GM18858 (cell line): ENCODE data around the gene NHERF1.

Experiments
- ATAC-seq: cut with Tn5 transposase; IDR thresholded peaks from one replicate; pipeline ENCODE4 v1.9.1; 2021; ENCODE audit not compliant: unreplicated experiment

The NHERF1 gene

GRCh38 chr17:74748529-74749278 is at the start of gene NHERF1:
NHERF1 (plus strand) TSS chr17:74748628; CDS start chr17:74748847, 219 bp downstream.
- peak; percentile 11 for ATAC-seq

GRCh38 chr17:74699236-74699635 is 49.2 kb upstream of the NHERF1 start:
- no peak for ATAC-seq

DNA sequence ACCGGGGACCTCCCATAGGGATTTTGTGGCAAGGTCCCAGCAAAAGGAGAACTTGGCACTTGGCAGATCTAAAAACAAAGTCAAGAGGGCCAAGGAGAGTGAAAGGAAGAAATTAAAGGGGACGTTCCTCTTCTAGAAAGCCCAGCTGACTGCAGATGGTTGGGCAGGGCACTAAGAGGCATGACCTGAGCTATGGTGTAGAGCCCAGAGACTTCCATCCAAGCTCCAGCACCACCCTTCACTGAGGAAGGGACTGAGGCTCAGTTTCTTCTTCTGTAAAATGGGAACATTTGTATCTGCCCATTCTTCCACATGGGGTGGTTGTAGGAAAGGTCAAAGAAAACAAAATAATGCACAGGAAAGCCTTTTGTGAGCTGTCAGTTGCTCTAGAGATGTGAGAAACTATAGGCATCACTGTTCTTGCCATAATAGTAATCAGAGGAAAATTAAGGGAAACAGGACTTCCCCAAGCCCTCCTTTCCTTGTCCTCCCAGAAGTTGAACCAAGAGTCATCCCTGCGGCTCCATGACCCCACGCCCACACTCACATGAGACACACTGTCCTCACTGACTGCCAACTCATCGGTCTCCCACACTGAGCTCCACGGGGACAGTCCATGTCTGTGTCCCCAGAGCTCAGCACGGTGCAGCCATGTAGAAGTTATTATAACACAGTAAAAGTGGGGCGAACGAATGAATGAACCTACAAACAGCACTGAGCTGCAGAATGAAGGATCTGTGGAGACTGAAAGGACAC is 46.1 kb upstream of the NHERF1 start:
- no peak for ATAC-seq

DNA sequence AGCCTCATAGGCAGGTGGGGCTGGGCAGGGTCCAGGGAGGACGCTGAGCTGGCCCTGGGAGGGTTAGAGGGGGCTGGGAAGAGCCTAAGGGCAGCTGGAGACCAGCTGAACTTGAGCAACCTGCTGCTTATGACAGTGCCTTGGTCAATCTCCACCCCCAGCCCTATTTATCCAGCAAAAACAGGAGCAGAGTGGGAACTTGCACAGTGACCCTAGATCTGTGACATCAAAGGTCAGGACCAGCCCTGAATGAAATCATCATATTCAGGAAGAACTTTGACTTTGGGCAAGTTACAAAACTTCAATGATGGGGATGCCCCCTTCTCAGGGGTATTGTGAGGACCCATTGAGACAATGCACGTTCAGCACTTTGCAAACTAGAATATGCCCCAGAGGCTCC is 45.1 kb upstream of the NHERF1 start:
- no peak for ATAC-seq

GRCh38 chr17:74704544-74704943 is 43.9 kb upstream of the NHERF1 start:
- ATAC-seq: no peak

- ATAC-seq: no peak
These were observed 37.2 kb upstream of the NHERF1 start for GRCh38 chr17:74711058-74711824.

GRCh38 chr17:74712301-74712700 is 36.1 kb upstream of the NHERF1 start:
- no peak for ATAC-seq

DNA sequence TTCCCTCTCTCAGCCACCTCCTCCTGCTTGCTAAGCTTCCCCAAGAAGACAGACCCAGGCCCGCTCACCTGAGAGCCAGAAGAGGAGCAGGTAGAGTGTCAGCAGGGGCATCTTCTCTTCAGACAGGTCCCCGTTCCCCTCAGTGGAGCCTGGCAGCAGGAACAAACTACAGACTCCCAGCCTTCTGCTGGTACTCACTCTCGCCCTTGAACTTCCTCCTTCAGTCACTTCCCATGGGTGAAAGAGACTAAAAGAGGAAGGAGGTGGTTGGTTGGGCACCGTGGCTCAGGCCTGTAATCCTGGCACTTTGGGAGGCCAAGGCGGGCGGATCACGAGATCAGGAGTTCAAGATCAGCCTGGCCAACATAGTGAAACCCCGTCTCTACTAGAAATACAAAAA is 35.7 kb upstream of the NHERF1 start, which contains the start of gene CD300LF:
TSS of gene CD300LF (minus strand) at position 168 of the 400 bp plus-strand sequence. CDS start at position 111, 57 bp downstream.
- ATAC-seq: no peak

DNA sequence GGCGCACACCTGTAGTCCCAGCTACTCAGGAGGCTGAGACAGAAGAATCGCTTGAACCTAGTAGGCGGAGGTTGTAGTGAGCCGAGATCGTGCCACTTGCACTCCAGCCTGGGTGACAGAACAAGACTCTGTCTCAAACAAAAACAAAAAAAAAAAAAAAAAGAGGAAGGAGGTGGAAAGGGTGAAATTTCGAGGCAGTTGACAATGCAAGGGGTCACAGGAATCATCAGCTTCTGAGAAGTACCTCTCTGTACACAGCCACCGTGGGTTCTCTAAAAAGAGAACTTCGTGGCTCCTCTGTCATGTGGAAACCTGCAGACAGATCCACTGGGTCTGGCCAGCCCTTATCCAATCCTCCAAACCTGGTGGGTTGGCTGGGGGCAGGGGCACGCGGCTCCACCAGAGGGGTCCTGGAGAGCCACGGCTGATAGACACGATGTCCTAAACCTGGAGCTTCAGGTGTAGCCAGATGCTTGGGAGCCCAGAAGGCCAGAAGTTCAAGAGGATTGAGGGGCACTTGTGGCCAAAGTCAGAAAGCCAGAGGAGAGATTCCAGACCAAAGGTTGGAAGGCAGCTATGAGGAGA is 35.2 kb upstream of the NHERF1 start:
- ATAC-seq: no peak

- ATAC-seq: no peak
These were observed 33.3 kb upstream of the NHERF1 start for GRCh38 chr17:74715144-74715543.

DNA sequence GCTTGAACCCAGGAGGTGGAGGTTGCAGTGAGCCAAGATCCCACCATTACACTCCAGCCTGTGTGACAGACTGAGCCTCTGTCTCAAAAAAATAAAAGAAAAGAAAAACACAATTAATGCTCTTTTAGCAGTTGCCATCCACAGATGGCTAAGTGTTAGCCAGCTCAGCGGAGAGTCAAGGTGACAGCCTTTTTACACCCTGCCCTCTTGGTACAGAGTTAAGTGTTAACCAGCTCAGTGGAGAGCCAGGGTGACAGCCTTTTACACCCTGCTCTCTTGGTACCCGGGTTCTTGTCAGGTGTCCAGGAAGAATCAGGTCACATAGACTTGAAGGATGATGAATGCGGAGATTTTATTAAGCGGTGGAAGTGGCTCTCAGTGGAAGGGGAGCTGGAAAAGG is 27.9 kb upstream of the NHERF1 start:
- ATAC-seq: no peak

GRCh38 chr17:74722782-74723181 is 25.6 kb upstream of the NHERF1 start:
- no peak for ATAC-seq

DNA sequence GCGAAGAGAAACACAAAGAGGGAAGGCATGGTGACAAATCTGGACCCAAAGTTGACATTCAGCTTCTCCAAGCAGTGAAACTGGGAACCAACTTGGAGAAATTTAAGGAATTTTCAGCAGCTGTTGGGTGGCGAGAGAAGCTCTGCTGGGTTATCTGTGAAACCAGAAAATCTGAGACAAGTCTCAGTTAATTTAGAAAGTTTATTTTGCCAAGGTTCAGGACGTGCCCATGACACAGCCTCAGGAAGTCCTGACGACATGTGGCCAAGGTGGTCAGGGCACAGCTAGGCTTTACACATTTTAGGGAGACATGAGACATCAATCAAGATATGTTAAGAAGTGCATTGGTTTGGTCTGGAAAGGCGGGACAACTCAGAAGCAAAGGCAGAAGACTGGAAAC is 24.5 kb upstream of the NHERF1 start:
- ATAC-seq: no peak

- no peak for ATAC-seq
These were observed 23.3 kb upstream of the NHERF1 start for GRCh38 chr17:74725111-74725510.

GRCh38 chr17:74728033-74728701 is 20.3 kb upstream of the NHERF1 start:
- ATAC-seq: no peak

DNA sequence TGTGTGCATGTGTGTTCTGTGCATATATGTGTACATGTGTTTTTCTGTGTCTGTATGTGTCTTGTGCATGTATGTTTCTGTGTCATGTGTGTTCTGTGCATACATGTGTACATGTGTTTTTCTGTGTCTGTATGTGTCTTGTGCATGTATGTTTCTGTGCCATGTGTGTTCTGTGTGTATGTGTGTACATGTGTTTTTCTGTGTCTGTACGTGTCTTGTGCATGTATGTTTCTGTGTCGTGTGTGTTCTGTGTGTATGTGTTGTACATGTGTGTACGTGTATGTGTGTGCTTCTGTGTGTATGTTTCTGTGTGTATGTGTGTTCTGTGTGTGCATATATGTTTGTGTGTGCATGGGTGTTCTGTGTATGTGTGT is 19.7 kb upstream of the NHERF1 start:
- no peak for ATAC-seq

DNA sequence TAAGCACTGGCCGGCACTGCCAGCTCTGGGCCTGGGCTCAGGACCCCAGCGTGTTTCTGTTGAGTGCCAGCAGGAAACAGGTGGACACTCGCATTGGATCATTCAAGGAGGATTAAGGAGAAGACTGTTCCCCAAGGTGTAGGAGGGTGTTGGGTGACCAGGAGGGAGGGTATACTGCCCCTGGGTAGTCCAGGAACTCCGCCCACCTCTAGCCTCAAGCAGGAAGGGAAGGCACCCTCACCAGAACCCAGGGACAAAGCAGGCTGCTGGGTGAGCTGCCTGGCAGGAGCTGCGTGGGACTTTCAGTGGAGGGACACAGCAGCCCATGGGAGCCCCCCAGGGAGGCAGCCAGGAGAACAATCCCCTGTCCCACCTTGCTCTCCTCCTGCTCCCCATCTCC is 19.1 kb upstream of the NHERF1 start:
- ATAC-seq: no peak

- no peak for ATAC-seq
These were observed 18.6 kb upstream of the NHERF1 start for GRCh38 chr17:74729866-74730265.

- ATAC-seq: no peak
These were observed 17.7 kb upstream of the NHERF1 start for GRCh38 chr17:74730491-74731346.

GRCh38 chr17:74731347-74731605 is 17.2 kb upstream of the NHERF1 start:
- no peak for ATAC-seq
